Ammon's horn (tissue), 1 donor: Measurements from ENCODE around the gene RAB24.
"Not testable (repeated sequence)": the region's sequence is repeated elsewhere in the genome, so short reads cannot be mapped to it uniquely, and the experiment has no call there.

Source experiments
- DNase-seq: peaks from one replicate; pipeline ENCODE4 v3.0.0-alpha.2; 2016; ENCODE audit warnings: low spot score

Gene RAB24

DNA sequence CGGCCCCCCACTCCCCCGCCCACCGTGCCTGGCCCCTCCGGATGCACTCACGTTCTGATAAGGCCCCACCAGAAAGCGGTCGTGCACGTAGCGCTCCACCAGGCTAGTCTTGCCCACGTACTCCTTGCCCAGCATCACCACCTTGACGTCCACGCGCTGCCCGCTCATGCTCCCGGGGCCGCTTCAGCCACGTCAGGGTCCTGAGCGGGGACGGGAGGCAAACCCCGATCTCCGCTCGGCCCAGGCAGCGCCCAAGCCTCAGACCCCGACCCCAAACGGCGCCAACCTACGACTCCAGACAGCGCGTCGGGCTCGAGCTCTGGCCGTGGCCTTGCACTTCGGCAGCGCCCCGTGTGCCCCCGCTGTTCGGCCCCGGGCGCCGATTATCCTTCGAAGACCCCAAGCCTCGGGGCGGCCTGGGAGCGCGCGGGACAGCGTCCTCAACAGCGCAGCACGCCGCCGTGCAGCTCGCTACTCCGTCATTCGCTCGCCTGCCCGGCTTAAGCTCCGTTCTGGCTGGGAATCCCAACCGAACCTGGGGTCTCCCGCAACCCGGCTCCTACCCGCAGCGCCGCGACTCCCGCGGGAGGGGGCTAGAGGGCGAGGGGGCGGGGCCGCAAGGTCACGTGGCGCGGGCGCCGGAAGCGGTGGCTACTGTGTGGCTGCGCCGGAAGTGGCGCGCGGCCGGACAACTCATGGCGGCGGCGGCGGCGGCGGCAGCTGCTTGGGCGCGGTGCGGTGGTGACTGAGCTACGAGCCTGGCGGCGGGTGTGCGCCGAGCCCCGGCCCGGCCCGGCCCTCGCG is at the start of gene RAB24, which contains the start of gene PRELID1:
RAB24 (minus strand) TSS at position 599 of the 804 bp plus-strand sequence; CDS start at position 168, 431 bp downstream.
PRELID1 (plus strand) TSS at position 679 of the 804 bp plus-strand sequence. CDS start 187 bp downstream, outside the sequence.
- DNase-seq, result peak; percentile 92

DNA sequence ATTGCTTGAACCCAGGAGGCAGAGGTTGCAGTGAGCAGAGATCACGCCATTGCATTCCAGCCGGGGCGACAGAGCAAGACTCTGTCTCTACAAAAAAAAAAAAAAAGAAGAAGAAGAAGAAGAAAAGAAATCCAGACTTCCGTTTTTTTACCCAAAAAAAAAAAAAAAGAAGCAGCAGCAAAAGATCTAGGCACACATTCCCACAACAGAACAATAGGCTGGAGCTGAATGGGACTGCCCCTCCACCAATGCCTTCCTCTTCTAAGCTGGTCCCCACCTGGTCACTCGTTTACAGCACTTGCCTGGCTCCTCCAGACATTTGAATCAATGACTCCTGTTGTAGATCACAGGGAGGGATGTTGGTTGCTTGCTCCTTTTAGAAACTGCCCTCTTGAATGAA is 49.6 kb upstream of the RAB24 start:
- no peak for DNase-seq

DNA sequence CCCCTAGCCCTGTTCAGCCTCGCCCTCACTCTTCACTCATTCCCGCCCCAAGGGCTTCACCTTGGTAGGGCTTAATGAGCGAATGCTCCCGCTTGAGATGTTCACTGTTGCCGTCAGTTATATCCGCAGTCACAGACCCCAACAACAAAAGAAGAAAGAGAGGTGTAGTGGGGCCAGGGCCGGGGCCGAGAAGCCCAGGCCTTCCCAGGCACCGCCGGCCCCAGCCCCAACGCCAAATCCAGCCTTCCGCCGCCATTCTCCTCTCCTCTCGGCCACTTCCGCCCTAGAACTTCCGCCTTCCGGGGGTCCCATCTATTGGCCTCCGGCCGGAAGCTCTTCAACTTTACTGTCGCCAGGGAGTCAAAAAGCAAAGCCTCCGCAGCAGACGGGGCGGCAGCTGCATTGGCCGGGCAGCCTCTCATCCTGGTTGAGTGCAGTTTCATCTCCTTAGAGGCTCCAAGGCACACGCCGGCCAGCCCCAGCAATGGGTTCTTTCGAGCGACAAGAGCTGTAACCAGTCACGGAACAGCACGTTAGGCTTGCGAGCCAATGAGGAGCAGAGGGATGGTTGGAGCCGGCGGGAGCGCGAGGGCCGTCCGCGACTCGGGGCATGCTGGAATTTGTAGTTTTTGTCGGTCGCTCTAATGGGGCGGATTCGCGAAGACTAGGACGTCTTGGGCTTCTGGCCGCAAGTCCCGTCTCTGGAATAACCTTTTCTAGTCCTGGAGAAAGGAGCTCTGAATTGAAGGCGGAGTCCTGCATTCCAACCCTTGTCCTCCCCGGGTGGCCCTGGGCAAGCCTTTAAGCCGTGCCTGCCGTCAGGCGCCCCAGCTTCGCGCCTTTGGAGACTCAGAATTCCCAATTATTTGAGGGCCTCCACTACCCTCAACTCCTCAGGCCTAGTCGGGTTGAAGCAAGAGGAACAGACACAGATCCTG is 48.1 kb upstream of the RAB24 start, which contains the start of gene LMAN2:
LMAN2 (minus strand) TSS at position 277 of the 938 bp plus-strand sequence; CDS start at position 256, 21 bp downstream.
- DNase-seq, result peak; percentile 98

DNA sequence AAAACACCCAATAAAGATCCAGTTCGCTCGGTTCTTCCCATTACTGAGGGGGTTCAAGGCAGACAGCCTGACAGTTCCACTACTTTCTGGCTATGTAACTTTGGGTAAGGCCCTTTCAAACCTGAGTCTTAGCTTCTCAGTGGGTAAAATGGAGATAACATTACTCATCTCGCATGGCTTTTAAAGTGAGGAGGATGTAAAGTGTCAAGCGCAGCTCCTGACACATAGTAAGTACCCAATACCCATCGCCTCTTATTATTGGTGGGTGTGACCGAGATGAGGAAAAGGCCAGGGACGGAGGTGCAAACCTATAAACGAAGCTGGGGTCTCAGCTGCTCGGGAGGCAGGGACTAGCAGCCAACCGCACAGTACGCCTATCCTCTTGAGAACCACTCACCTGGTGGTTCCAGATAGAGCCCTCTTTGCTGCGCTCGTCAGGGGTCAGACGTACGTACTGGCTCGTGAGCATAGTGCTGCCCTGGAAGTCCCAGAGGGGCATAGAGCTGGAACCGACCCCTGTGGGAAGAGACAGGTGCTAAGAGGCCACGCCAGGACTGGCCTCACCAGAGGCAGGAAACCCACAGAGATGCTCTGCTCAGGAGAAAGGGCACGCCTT is 47.4 kb upstream of the RAB24 start:
- no peak for DNase-seq

DNA sequence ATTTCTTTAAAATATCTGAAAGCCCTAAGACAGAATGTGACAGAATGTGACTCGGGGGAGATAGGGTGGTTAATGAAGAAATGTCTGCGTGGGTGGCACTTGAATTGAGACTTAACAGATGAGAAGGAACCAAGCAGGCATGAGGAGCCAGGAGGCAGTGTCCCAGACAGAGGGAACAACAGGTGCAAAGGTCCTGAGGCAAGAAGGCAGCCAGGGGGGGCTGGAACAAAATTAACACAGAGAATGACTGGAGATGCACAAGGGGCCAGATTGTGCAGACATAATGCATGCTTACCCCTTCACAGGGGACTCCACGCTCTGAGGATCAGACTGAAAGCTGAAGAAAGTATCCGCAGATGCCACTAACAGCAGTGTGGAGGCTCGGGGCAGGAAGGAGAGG is 46.2 kb upstream of the RAB24 start:
- DNase-seq, result no peak

DNA sequence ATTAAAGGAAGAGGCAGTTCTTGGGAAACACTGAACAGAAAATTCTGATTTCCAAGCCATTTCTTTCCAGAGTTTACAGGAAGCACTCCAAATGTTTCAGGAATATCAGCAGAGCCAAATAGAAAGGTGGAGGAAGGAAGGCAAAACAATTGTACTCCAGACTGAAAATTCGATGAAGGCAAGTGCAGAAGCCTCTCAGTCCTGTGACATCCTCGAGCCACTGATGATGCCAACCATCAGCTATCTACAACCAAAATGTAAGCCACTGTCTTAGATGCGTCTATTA is 45.8 kb upstream of the RAB24 start:
- DNase-seq, result no peak

DNA sequence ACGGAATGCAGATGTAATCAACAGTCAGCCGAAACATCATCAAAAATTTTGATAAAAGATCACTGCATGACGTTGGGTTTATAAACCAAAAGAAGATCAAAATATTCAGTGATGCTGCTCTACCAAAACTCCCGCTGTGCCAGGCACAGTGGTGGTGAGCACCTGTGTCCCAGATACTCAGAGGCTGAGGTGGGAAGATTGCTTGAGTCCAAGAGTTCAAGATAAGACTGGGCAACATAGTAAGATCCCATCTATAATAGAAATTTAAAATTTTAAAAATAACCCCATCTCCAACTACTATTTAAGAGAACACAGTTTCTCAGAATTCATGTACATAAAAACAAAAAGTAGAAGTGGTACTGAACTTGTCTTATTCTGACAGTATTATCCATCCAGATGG is 44.2 kb upstream of the RAB24 start:
- no peak for DNase-seq

DNA sequence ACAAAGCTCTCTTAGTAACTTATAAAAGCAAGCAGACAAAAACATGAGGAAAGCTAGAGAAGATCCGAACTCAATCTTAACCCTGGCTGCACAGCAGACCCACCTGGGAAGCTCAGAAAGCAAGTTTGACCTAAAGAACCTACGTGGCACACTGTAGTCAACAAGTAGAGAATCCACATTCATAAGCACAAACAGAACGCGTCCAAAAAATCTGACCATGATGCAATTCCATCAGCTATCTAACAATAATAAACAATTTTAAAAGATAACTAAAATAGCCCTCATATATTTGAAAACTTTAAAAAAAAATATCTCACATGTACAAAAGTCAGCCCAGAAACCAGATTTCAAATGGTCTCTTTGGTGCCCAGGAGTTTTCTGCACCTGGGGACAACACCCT is 43.3 kb upstream of the RAB24 start:
- DNase-seq, result no peak

DNA sequence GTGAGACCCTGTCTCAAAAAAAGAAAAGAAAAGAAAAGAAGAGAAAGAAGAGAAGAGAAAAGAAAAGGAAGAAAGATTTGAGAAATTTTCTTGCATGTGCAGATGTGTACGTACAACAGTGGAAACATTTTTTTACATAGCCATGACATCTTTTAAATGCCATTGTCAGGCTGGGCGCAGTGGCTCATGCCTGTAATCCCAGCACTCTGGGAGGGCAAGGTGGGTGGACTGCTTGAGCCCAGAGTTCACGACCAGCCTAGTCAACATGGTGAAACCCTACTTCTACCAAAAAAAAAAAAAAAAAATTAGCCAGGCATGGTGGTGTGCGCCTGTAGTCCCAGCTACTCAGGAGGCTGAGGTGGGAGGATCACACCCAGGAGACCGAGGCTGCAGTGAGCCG is 41.4 kb upstream of the RAB24 start:
- no peak for DNase-seq

DNA sequence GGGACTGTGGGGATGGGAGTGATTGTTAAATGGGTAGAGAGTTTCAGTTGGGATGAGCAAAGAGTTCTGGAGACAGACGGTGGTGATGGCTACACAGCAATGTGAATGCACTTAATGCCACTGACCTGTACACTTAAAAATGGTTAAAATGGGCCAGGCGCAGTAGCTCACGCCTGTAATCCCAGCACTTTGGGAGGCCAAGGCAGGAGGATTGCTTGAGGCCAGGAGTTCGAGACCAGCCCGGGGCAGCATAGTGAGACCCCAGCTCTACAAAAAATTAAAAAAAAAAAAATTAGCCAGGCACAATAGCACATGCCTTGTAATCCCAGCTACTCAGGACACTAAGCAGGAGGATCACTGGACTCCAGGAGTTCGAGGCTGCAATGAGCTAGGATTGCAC is 40.3 kb upstream of the RAB24 start:
- no peak for DNase-seq

DNA sequence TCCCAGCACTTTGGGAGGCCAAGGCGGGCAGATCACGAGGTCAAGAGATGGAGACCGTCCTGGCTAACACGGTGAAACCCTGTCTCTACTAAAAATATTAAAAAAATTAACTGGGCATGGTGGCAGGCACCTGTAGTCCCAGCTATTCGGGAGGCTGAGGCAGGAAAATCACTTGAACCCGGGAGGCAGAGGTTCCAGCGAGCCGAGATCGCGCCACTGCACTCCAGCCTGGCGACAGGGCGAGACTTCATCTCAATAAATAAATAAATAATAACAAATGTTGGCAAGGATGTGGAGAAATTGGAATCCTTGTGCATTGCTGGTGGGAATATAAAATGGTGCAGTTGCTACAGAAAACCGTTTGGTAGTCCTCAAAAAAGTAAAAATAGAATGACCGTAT is 39.5 kb upstream of the RAB24 start:
- not testable (repeated sequence) for DNase-seq

DNA sequence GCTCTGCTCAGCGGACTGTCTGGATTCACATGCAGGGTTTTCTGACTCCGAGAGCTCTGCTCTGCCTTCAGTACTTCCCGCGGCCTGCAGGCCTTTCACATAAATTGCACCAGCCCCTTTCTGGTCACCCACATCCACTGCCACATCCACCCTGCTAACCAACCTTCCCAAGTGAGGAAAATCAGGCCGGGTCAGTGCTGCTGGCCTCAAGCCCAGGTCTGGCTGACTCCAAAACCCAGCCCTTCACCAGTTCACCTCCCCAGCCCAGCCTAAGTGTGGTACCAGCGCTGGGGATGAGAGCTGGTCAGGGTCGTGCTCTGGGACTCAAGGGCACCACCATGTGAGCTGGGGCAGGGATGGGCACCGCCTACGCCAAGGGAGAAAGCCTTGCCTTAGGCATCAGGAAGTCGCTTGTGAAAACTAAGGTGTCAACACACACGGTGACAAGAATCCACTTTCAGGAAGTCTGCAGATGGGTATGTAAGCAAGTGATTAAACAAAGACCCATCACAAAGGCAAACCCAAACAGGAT is 35.7 kb upstream of the RAB24 start:
- DNase-seq, result no peak

DNA sequence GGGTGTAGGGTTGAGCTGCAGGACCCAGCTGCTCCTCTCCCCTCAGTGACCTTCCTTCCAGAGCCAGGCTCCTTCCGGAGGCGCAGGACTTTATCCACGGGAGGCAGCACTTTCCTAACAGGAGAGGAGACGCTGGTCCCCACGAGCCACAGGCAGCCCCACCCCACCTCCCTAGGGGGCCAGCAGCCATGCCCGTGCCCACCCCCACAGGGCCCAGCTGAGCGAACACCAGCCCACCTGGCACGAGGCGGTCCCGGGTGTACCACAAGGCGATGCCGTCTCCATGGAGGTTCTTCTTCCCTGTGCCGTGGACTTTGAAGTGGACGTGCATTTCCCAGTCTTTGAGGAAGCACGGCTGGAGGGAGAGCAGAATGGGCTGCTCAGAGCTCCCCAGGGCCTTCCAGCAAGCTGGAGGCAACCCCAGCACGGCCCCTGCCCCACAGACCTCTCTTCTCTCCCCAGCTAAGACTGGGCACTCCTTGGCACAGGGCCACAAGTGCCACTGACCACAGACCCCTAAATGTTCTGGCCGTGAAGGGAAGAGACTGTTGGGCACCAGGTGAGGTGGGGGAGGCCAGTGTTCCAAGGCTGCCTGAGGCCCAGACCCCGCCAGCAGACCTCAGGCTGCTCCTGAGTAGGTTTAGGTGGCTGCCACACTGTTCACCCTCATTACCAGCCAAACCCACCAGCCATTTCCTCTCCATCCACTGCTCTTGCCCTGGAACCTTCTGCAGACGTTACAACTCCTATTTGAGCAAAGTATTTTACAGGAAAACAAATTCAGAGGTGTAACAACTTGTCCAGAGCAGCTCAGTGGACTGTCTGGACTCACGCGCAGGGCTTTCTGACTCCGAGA is 35.0 kb upstream of the RAB24 start:
- DNase-seq, result no peak

DNA sequence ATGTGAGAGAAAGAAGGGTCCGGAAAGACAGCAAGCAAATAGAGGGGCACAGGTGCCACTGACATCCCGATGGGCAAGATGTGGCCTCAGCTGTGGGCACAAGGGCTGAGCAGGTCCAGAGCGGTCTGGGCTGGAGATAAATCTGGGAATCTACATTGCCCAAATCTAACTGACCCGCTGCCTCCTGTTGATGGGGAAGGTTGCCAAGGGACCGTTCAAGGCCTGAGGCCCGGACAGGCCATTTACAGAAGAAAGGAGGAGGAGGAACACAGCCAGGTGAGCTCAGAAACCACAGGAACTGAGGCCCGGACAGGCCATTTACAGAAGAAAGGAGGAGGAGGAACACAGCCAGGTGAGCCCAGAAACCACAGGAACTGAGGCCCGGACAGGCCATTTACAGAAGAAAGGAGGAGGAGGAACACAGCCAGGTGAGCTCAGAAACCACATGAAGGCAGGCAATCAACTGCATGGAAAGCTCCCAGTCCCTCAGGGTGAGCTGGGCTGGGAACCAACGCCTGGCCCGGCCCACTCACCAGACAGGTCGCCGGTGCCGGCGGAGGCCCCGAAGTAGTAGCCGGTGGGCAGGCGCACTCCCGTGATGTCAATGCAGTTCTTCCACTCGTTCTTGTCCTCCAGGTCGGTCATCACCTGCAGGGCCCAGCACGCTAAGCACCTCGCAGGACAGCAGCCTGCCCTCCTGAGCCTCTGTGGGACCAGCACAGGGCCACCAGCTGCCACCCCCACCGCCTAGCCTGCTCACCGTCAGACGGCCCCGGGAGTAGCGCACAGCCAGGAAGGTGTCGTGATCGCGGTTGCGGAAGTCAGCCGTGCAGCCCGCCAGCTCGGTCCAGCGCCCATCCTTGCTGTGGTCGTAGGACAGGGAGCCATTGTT is 33.3 kb upstream of the RAB24 start:
- no peak for DNase-seq

DNA sequence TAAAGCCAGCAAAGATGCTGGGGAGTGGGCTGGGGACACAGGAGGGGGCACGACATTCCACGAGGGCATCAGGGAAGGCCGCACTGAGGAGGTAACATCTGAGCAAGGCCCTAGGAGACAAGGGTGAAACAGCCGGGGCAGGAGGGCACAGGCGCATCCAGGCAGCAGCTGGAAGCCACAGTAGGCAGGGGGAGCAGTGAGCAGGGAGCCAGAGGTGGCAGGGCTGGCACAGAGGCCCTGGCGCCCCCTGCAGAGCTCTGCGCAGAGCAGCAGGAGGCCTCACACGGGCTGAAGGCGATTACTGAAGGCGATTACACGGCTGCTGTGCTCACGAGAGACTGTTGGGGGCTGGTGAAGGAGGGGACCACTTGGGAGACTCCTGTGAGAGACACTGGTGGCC is 32.6 kb upstream of the RAB24 start:
- DNase-seq, result no peak

DNA sequence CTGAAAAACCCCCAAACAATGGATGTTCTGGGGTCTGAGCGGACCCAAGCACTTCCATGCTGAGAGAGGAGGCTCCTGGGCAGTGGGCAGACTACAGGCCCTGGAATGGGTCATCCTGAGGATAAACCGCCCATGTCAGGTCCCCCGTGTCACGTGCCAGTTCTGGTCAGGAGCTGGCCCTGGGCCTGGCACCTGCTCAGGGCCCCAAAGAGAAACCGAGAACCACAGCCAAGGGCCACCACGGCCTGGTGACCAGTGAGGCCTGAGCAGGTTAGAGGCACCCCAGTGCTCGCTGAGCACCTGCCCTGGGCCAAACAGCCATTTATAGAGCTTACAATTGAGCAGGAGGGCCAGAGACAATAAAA is 32.2 kb upstream of the RAB24 start:
- DNase-seq, result no peak

DNA sequence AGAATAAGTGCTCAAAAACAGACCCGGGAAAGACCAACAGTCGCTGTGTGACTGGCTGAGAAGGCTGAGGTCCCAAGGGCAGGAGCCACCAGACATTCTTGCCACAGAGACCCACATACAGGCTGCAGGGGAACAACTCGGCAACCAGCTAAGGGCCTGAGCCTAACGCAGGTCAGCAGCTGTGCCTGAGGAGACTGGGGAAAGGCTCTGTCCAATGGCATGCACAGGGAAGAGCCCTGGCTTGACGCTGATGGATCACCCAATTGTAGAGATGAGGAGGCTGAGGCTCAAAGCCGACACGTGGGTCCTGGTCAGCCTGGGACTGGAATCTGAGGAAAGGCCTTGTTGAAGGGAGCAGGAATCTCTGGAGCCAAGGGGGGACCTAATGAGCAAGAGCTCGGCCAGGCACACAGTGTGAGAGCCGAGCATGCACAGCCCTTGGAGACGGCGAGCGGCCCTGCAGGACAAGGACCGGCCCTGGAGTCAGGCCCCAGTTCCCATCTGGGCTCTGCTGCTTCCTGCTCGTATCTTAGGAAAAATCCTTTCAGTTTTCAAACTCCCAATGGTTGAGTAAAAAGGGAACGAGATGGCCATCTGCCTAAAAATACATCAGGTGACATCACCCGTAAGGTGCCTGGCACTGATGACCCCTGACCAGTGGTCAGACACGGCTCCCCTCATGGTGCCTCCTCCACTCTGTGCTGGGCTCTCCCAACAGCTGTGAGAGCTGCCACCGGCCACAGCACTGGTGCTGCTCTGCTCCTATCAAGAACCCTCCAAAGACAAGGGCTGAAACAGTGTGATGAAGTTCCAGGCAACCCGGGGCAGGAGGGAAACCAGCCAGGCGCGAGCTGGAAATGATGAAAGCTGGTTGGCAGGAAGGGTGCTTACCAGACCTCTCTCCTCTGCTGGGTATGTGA is 31.5 kb upstream of the RAB24 start:
- no peak for DNase-seq

DNA sequence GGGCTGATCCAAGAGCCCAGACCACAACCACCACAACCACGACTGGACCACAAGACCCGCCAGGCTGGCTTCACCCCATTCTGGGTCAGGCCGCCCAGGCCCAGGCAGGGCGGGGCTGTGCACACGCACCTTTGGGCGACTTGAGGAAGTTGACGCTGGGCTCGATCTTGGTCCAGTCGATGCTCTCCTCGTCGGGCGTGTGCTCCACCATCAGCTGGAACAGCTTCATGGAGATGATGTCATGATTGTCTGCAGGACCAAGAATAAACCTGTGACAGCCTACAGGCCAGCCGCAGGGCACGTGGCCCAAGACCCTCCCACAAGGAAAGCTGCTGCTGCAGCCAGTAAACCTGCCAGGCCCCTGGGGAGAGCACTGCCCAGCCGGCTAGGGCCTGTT is 30.6 kb upstream of the RAB24 start:
- no peak for DNase-seq

DNA sequence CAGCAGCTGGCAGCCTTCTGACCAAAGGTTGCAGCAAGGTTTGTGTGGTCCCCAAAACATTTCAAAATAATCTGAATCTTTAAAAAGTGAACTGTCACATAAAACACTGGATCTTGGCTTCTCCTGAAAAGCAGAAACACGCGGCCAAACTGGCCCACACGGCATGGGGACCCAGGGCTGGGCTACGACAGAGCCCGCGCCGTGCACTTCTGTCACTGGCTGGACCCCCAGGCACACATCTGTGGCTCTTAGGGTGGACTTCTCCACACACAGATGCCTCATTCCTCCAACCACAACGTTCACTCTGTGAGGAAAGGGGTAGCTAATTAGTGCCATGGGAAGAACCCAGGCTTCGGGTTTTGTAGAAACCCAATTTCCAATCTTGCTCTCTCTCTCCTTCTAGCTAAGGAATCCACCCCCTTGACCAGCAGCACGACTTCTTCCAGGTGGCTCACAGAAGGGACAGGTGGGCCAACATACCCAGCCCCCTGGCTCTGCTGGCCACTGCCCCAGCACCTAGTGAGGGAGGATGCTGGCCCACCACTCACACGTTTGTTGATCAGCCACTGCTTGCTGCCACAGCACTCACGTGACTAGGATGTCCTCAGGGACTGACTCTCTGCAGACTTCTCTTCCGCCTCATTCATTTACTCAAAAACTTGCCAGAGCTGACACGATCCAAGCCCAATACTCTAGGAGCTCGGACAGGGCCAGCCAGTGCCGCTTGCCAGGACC is 30.1 kb upstream of the RAB24 start:
- no peak for DNase-seq
